HG03442 (cell line): ENCODE results near the gene ABCA3.

Source experiments
- ATAC-seq: cut with Tn5 transposase; IDR thresholded peaks from one replicate; pipeline ENCODE4 v1.9.1; 2021; ENCODE audit warnings: mild to moderate bottlenecking, moderate library complexity; ENCODE audit not compliant: unreplicated experiment

ABCA3 gene

GRCh38 chr16:2235695-2236336 is 104.7 kb downstream of the ABCA3 start:
- no peak for ATAC-seq

GRCh38 chr16:2235234-2235651 is 105.3 kb downstream of the ABCA3 start:
- ATAC-seq, result no peak

DNA sequence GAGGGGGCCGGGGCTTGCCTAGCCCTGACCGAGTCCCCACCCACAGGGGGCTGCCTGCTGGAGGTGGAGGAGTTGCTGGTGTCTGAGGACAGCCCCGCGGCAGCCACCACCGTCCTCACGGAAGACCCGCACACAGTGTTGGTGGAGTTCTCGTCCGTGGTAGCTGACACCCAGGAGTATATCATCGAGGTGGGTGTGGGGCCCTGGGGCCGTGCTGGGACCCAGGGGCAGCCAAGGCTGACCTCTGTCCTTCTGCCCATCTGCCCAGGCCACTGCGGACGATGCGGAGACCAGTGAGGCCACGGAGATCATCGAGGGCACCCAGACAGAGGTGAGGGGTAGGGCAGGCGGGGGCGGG is 105.7 kb downstream of the ABCA3 start:
- ATAC-seq, result no peak

- no peak for ATAC-seq
Measured at GRCh38 chr16:2233872-2234812, 106.4 kb downstream of the ABCA3 start.

DNA sequence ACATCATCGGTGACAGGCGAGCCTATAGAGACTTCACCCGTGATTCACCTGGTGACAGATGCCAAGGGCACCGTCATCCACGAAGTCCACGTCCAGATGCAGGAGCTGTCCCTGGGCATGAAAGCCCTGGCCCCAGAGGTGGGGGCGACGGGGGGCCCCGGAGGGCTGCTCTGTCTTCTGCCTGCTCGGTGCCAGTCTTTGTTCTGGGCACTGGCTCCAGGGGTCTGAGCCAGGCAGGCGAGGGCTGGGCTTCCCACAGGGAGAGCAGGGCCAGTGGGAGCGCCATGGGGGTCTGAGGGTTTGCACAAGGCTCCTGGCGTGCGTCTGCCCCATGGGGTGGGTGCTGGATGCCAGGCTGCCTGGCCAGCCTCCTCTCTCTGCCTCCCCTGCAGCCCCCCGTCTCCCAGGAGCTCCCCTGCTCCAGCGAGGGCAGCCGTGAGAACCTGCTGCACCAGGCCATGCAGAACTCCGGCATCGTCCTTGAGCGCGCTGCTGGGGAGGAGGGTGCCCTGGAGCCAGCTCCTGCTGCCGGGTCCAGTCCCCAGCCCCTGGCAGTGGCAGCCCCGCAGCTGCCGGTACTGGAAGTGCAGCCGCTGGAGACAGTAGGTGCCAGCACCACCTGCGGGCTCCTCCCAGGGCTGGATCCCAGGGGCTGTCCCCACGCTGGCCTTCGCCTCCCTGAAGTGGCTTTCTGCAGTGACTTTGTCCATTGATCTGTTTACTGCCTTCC is 107.3 kb downstream of the ABCA3 start:
- ATAC-seq, result no peak

- no peak for ATAC-seq
Measured at GRCh38 chr16:2232094-2232990, 108.2 kb downstream of the ABCA3 start.

- no peak for ATAC-seq
Measured at GRCh38 chr16:2231016-2231931, 109.3 kb downstream of the ABCA3 start.

GRCh38 chr16:2230376-2230775 is 110.2 kb downstream of the ABCA3 start:
- no peak for ATAC-seq

DNA sequence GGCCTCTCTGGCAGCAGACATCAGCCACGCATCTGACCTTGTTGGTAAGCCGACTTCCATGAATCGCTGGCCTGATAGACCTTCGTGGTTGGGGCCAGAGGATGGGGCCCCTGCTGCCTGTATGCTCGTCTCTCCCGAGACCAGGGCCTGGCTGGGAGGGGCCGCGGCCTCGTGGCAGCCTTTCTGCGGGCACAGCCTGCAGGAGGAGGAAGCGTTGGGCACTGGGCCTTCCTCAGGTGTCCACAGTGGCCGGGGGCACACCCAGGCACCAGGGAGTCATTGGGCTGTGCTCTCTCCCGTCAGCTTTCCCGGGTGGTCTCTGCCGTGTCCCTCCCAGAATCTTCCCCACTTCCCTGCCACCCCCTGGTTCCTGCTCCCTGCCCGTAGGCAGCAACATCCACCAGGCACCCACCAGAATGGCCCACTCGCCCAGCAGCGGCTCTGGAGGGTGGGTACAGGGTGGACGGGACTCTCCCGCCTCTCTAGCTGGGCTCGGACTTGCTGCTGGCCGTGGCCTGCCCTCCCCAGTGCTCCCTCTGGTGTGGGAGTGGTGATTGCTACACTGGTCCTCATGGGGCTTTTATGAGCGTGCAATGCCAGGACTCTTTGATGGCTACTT is 110.8 kb downstream of the ABCA3 start:
- no peak for ATAC-seq

GRCh38 chr16:2229091-2229490 is 111.4 kb downstream of the ABCA3 start:
- ATAC-seq, result no peak

- ATAC-seq, result no peak
Measured at GRCh38 chr16:2228161-2228824, 112.2 kb downstream of the ABCA3 start.

GRCh38 chr16:2226918-2227317 is 113.6 kb downstream of the ABCA3 start:
- ATAC-seq, result no peak

- ATAC-seq, result no peak
Measured at GRCh38 chr16:2226245-2226793, 114.2 kb downstream of the ABCA3 start.
